ENCODE results near the gene TLCD3B.

The TLCD3B gene

DNA sequence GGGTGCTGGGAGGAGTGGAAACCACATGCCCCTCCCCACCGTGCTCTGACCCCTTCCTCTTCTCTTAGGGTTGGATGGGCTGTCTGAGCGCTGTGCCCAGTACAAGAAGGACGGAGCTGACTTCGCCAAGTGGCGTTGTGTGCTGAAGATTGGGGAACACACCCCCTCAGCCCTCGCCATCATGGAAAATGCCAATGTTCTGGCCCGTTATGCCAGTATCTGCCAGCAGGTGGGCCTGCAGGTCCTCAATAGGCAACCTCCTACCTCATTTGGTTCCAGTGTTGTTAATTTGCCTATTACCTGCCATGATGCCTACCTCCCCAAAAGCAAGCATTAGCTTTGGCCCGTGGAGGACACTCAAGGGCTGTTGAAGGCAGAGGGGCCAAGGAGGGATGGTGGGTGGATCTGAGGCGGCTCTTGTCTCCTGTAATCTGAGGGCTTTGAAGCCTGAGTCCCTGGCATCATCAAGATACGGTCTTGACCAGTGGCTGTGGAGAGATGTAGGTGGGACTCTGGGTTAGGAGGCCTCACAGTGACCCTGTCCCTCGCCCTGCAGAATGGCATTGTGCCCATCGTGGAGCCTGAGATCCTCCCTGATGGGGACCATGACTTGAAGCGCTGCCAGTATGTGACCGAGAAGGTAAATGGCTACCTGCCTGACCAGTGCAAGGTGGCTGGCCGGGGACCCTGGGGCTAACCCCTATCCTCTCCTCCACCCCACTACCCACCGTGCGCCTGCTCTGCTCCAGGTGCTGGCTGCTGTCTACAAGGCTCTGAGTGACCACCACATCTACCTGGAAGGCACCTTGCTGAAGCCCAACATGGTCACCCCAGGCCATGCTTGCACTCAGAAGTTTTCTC, 37.9 kb upstream of the TLCD3B start:
- Histone ChIP-seq H3K4me3 (ENCODE audit: low read depth, low read length) (peak overlapping the region; percentile 23), H3K9me3 (ENCODE audit: control insufficient read depth, low read length) (no peaks in the 10 kb centered on the region), H3K4me2 (ENCODE audit: low read length) (peak overlapping the region; percentile 52), H3K36me3 (ENCODE audit: control insufficient read depth, insufficient read depth, low read length) (peaks cover 5% of the 10 kb centered on the region), H2AFZ (no peak overlapping the region), H3K27me3 (ENCODE audit: control insufficient read depth, insufficient read depth, low read length) (no peaks in the 10 kb centered on the region), H3K9ac (no peak overlapping the region), H3K27ac (peak overlapping the region; percentile 24), H3K79me2 (peaks cover 36% of the 10 kb centered on the region), H3K4me1 (peaks cover 32% of the 10 kb centered on the region)
- TF ChIP-seq, protein P1, sequence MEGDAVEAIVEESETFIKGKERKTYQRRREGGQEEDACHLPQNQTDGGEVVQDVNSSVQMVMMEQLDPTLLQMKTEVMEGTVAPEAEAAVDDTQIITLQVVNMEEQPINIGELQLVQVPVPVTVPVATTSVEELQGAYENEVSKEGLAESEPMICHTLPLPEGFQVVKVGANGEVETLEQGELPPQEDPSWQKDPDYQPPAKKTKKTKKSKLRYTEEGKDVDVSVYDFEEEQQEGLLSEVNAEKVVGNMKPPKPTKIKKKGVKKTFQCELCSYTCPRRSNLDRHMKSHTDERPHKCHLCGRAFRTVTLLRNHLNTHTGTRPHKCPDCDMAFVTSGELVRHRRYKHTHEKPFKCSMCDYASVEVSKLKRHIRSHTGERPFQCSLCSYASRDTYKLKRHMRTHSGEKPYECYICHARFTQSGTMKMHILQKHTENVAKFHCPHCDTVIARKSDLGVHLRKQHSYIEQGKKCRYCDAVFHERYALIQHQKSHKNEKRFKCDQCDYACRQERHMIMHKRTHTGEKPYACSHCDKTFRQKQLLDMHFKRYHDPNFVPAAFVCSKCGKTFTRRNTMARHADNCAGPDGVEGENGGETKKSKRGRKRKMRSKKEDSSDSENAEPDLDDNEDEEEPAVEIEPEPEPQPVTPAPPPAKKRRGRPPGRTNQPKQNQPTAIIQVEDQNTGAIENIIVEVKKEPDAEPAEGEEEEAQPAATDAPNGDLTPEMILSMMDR (IDR thresholded peaks at IDR 0.05) = peak; percentile 55

DNA sequence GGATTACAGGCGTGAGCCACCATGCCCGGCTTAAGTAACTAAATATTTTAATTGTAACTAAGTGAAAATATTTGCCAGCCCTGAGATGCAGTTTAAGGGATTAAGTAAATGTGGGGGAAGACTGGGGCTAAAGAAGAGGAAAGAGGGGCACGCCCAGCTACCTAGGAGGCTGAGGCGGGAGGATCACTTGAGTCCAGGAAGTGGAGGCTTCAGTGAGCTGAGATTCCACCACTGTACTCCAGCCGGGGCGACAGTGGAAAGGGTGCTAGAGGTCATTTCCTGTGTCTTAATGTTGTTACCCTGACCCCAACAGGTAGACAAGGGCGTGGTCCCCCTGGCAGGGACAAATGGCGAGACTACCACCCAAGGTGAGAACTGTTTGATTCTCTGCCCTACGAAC, 37.3 kb upstream of the TLCD3B start:
- peak overlapping the region; percentile 24 for H3K27ac ChIP-seq
- no peak overlapping the region for H2AFZ ChIP-seq
- H3K9ac ChIP-seq = no peak overlapping the region
- TF ChIP-seq, protein P1 (IDR thresholded peaks at IDR 0.05) = no peak
- H3K79me2 ChIP-seq = peaks cover 37% of the 10 kb centered on the region
- no peaks in the 10 kb centered on the region for H3K9me3 ChIP-seq (ENCODE audit: control insufficient read depth, low read length)
- peak overlapping the region; percentile 52 for H3K4me2 ChIP-seq (ENCODE audit: low read length)
- no peaks in the 10 kb centered on the region for H3K27me3 ChIP-seq (ENCODE audit: control insufficient read depth, insufficient read depth, low read length)
- no peak overlapping the region for H3K4me3 ChIP-seq (ENCODE audit: low read depth, low read length)
- peaks cover 37% of the 10 kb centered on the region for H3K4me1 ChIP-seq
- peaks cover 5% of the 10 kb centered on the region for H3K36me3 ChIP-seq (ENCODE audit: control insufficient read depth, insufficient read depth, low read length)

DNA sequence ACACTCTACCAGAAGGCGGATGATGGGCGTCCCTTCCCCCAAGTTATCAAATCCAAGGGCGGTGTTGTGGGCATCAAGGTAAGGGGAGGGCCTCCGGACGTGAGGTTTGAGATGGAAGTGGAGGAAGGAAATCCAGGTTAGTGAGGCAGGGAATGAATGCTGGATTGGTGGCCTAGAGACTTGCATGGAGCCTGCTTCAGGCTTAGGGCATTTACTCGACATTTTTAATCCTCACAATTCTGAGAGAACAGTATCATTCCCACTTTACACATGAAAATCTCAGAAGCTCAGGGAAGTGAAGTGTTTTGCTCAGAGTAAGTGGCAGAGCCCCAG, 36.5 kb upstream of the TLCD3B start:
- Histone ChIP-seq H3K27me3 (ENCODE audit: control insufficient read depth, insufficient read depth, low read length) (no peaks in the 10 kb centered on the region), H3K4me3 (ENCODE audit: low read depth, low read length) (peak overlapping the region; percentile 100), H3K9ac (no peak overlapping the region), H3K27ac (peak overlapping the region; percentile 99), H3K9me3 (ENCODE audit: control insufficient read depth, low read length) (no peaks in the 10 kb centered on the region), H3K4me2 (ENCODE audit: low read length) (peak overlapping the region; percentile 64), H3K36me3 (ENCODE audit: control insufficient read depth, insufficient read depth, low read length) (peaks cover 5% of the 10 kb centered on the region), H3K4me1 (peaks cover 37% of the 10 kb centered on the region), H3K79me2 (peaks cover 37% of the 10 kb centered on the region), H2AFZ (no peak overlapping the region)
- TF ChIP-seq, protein P1 (IDR thresholded peaks at IDR 0.05) = no peak

DNA sequence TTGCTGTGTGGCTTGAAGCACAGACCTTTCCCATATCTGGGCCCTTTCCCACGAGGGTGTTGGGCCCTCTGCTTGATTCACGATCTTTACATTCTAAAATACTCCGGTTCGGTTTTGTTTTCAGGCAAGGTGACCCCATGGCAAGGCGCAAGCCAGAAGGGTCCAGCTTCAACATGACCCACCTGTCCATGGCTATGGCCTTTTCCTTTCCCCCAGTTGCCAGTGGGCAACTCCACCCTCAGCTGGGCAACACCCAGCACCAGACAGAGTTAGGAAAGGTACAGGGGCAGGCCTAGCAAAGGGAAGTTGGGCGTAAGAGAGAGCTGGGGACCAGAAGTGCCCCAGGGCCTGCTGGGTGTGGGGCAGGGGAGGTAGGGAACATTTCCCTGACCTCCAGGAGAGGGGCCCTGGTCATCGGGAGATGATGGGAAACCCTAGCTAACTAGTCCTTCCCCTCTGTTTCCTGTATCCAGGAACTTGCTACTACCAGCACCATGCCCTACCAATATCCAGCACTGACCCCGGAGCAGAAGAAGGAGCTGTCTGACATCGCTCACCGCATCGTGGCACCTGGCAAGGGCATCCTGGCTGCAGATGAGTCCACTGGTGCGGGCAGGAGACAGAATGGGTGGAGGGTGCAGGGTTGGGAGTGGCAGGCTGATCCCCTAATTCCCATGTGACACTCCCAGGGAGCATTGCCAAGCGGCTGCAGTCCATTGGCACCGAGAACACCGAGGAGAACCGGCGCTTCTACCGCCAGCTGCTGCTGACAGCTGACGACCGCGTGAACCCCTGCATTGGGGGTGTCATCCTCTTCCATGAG, 35.9 kb upstream of the TLCD3B start:
- Histone ChIP-seq H3K9me3 (ENCODE audit: control insufficient read depth, low read length) (no peaks in the 10 kb centered on the region), H3K79me2 (peaks cover 37% of the 10 kb centered on the region), H3K4me2 (ENCODE audit: low read length) (peak overlapping the region; percentile 64), H3K27me3 (ENCODE audit: control insufficient read depth, insufficient read depth, low read length) (no peaks in the 10 kb centered on the region), H3K27ac (peak overlapping the region; percentile 99), H3K9ac (peak overlapping the region; percentile 98), H3K36me3 (ENCODE audit: control insufficient read depth, insufficient read depth, low read length) (peaks cover 5% of the 10 kb centered on the region), H3K4me1 (peaks cover 37% of the 10 kb centered on the region), H3K4me3 (ENCODE audit: low read depth, low read length) (peak overlapping the region; percentile 100), H2AFZ (no peak overlapping the region)
- TF ChIP-seq, protein P1 (IDR thresholded peaks at IDR 0.05) = no peak

Data from parathyroid adenoma (tissue), 2 donors.